Neural progenitor cell (in vitro differentiated cells): Measurements from ENCODE around the gene SPOCK1.

Experiments used
- CTCF ChIP-seq: fragments of 200-600 bp; sonication (generic); IDR thresholded peaks from 2 replicates; pipeline ENCODE4 v1.5.1; 2017; ENCODE audit warnings: antibody characterized with exemption, mild to moderate bottlenecking
- EZH2phosphoT487 ChIP-seq: fragments of 200-600 bp; sonication (generic); IDR thresholded peaks from 2 replicates; pipeline ENCODE4 v1.6.1; 2017; ENCODE audit warnings: antibody characterized with exemption

- TF ChIP-seq CTCF (no peak), EZH2phosphoT487 (no peak)
Observed at GRCh38 chr5:137357436-137357835, 141.7 kb downstream of the SPOCK1 start.
